Measurements from ENCODE around the gene NR2C2AP.
"Not testable (repeated sequence)": the region's sequence is repeated elsewhere in the genome, so short reads cannot be mapped to it uniquely, and the experiment has no call there.

The NR2C2AP gene

GRCh38 chr19:19203012-19203856, at the start of gene NR2C2AP:
Gene NR2C2AP (minus strand): TSS chr19:19203414. CDS start chr19:19203060, 354 bp downstream.
- peak; percentile 91 for DNase-seq

DNA sequence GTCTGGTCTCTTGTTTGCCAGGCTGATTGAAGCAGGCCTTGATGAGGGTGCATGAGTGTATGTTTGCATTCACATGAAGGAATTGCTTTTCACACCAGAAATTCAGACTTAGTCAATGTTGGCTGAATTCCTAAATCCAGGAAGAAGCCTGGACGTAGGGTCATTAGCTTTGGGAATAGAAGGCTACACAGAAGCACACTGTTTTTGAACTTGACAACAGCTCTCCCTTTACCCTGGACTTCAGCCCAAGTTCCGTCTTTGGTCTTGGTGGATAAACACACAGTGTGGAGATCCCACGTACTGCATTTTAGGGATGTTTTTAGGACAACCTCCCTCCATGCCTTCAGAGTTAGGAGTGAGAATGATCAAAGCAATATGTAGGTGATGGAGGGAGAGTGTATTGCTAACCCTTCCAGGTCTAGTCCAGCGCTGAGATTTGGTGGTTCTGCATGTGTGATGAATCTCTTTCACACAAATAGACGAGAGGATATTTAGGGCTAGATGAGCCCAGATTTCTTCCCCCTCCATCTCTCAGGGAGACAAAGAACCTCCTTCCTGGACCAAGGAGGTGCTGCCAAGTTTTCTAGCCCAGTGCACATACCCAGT, 47.1 kb upstream of the NR2C2AP start:
- no peak for DNase-seq

GRCh38 chr19:19240476-19240875, 37.3 kb upstream of the NR2C2AP start:
- DNase-seq: no peak

- no peak for DNase-seq
These were observed 36.5 kb upstream of the NR2C2AP start for GRCh38 chr19:19239675-19240074.

DNA sequence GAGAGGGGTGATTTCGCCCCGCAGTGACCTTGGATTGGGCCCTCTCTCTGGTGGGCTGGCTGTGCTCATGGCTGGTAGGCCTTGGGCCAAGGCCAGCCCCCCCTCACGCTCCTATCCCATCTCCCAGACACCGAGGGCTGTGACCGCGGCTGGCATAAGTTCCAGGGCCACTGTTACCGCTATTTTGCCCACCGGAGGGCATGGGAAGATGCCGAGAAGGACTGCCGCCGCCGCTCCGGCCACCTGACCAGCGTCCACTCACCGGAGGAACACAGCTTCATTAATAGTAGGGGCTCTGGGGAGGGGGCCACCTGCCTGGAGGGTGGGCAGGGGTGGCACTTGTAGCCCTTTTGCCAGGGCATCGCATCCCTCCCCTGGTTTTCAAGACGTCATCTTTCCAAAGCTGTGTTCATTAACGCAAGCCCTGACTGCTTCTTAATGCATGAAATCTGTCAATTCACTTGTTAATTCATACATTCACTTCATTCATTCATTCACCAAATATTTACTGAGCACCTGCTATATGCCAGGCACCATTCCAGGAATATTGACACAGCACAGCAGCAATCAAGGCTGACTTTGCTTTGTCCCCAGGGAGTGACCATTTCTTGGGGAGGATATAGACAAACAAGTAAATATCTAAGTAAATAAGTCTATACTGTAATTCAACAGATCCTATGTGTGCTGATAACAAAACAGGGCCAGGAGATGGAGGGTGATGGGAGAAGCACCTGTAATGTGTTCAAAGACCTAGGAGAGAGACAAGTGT, 35.1 kb upstream of the NR2C2AP start:
- no peak for DNase-seq

- DNase-seq: no peak
These were observed 33.0 kb upstream of the NR2C2AP start for GRCh38 chr19:19236173-19236572.

DNA sequence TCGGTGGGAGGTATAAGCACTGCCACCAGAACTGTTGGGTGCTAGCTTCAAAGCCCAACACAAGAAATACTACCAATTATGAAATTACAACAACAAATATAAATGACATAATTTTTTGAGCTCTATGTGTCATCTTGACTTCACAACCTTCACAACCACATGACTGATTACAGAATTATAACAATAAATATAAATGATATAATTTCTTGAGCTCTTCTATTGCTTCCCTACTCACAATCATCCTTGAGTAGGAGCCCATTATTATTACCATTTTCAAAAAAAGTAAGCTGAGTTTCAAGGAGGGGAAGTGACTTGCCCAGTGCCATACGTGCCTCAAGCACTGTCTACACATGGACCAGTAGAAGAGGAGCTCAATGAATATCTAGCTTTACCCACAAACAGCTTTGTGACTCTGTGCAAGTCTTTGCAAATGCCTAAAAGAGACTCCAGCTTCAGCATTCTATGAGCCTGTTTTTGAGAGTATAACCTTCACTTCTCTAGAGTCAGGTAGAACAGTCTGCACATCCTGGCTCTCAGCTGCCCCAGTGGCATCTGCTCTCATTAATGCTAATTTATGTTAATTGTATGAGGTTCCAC, 31.1 kb upstream of the NR2C2AP start:
- no peak for DNase-seq

DNA sequence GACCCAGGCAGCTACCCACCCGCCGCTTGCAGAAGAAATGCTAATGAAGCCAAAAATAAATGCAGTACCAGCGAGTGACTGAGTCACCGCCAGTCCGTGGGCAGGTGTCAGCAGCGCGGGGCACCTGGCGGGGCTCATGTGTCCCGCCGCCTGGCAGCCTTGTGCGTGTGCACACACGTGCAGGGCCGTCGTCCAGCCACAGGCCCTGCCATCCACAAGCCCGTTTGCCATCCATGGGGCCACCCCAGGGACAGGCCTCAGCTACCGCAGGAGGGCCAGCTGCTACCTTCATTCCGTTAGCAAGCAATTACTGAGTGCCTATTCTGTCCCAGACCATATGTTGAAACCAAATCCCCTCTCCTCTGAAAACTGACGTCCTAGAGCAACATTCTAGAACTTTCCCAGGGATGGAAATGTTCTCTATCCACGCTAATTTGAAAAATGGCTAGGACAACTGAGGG, 29.1 kb upstream of the NR2C2AP start:
- DNase-seq: no peak

- no peak for DNase-seq
These were observed 27.8 kb upstream of the NR2C2AP start for GRCh38 chr19:19230999-19231398.

DNA sequence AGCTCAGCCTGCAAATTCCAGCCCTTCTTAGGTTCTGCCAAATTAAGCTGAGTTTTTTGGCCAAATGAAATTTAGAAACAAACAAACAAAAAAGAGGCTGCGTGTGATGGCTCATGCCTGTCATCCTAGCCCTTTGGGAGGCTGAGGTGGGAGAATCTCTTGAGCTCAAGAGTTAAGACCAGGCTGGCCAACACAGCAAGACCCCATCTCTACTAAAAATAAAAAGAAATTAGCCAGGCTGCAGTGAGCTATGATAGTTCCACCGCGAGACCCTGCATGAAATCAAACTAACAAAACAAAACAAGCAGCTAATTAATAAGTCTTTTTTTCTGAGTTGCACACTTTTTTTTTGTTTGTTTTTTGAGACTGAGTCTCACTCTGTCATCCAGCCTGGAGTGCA, 26.5 kb upstream of the NR2C2AP start:
- no peak for DNase-seq

DNA sequence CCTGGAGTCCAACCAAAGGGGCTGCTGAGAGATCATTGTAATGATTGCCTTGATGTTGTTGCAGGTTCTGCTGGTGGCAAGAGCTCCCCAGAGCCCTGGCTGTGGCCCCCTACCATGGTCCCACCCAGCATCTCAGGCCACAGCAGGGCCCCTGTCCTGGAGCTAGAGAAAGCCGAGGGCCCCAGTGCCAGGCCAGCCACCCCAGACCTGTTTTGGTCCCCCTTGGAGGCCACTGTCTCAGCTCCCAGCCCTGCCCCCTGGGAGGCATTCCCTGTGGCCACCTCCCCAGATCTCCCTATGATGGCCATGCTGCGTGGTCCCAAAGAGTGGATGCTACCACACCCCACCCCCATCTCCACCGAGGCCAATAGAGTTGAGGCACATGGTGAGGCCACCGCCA, 24.0 kb upstream of the NR2C2AP start:
- no peak for DNase-seq

GRCh38 chr19:19226663-19227062, 23.4 kb upstream of the NR2C2AP start:
- DNase-seq: no peak

DNA sequence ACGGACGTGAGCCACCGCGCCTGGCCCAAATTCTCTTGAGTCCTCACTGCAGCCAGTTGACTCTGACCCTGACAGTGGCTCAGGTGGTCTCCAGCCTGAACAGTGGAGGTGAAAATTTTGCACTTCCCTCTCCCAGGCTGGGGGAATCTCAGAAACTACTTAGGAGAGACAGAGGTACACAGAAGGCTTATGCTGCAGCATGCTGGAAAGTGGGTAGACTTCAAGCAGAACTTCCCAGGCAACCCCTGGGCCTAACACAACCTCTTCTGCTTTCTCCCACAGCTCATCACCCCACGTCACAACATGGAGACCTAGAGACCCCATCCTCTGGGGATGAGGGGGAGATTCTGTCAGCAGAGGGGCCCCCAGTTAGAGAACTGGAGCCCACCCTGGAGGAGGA, 23.0 kb upstream of the NR2C2AP start:
- no peak for DNase-seq

- DNase-seq: peak; percentile 66
These were observed 21.8 kb upstream of the NR2C2AP start for GRCh38 chr19:19224852-19225494.

DNA sequence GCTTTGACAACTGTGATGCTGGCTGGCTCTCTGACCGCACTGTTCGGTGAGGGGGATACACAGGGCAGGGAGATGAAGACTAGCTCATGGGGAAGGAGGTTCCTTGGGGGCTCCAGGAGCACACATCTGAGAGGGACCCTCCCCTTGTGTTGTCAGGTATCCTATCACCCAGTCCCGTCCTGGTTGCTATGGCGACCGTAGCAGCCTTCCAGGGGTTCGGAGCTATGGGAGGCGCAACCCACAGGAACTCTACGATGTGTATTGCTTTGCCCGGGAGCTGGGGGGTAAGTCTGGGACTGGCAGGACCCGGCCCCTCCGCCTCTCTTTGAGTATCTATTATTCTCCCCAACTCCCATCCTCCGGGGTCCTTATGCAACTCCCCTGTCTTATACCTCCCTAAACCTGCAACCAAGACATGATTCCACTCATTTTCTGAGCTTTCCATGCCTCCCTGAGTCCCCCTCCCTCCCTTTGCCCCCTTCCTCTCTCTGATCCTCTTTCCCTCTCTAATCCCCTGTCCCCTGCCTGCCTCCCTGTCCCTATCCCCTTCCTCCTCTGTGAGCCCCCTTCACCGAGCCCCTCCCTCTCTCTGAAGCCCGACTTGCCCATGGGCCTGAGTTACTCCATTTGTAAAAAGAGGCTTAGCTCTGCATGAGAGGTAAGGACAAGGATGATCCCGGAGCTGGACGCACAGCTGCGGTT, 21.1 kb upstream of the NR2C2AP start:
- no peak for DNase-seq

GRCh38 chr19:19223636-19224035, 20.4 kb upstream of the NR2C2AP start:
- DNase-seq: no peak

DNA sequence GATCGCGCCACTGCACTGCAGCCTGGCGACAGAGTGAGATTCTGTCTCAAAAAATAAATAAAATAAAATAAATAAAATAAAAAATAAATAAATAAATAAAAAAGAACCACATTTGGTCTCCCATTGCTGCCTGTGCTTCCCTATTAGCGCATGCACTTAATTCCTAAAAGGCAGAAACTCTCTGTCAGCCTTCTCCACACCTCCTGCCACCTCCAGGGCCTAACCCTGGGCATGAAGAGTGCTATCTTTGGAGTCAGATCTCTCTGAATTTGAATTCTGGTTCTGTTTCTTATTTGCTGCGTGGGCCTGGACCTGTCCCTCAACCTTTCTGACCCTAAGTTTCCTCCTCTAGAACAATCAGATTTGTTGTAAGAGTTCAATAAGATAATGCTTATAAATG, 19.8 kb upstream of the NR2C2AP start:
- no peak for DNase-seq

DNA sequence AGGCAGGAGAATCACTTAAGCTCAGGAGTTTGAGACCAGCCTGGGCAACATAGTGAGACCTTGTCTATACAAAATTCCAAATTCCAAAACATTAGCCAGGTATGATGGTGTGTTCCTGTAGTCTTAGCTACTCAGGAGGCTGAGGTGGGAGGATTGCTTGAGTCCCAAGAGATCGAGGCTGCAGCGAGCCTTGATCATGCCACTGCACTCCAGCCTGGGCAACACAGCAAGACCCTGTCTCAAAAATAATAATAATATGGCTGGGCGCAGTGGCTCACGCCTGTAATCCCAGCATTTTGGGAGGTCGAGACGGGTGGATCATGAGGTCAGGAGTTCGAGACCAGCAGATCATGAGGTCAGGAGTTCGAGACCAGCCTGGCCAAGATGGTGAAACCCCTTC, 17.8 kb upstream of the NR2C2AP start:
- DNase-seq: not testable (repeated sequence)

- no peak for DNase-seq
These were observed 15.7 kb upstream of the NR2C2AP start for GRCh38 chr19:19218911-19219310.

DNA sequence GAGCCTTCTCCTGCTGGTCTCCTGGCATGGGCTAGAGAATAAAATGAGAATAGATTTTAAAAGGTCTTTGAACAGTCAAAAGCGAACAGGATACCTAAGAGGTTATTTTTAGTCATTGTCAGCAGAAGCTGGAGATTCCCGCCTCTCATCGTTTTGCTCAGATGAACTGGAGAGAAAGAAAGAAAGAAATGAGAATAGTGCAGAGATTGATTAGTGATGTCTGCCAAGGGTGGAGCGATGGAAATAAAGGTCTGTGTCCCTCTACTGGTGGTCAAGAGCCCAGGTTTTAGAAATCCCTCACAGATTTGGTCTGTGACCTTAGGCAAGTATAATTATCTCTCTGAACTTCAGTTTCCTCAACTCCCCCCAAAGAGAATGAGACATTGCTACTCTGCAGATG, 13.9 kb upstream of the NR2C2AP start:
- no peak for DNase-seq

- no peak for DNase-seq
These were observed 12.6 kb upstream of the NR2C2AP start for GRCh38 chr19:19215792-19216191.

- no peak for DNase-seq
These were observed 11.7 kb upstream of the NR2C2AP start for GRCh38 chr19:19214892-19215291.
